GM19395 (cell line): ENCODE results near the gene GRB10.

Experiments used
- ATAC-seq: cut with Tn5 transposase; IDR thresholded peaks from one replicate; pipeline ENCODE4 v1.9.1; 2021; ENCODE audit warnings: mild to moderate bottlenecking, moderate library complexity; ENCODE audit not compliant: unreplicated experiment

Gene GRB10

GRCh38 chr7:50674896-50675835 lies 107.5 kb downstream of the GRB10 start:
- no peak for ATAC-seq

DNA sequence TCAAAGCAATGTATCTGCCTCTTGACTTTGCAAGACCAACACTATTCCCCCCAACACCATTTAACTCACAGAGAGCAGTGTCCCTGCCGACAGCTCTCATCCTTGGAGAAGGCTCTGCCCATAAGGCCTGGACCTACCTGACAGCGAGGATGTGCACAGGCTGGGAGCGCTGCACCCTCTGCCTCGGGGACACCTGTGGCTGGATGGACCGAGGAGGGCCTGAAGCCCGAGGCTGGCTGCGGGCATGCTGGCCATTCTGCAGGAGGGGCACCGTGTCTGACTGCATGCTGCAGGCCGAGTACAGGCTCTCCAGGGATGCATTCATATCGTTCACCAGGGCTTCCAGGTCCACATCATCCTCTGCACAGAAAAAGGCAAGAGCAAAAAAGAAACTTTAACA lies 108.4 kb downstream of the GRB10 start:
- no peak for ATAC-seq

DNA sequence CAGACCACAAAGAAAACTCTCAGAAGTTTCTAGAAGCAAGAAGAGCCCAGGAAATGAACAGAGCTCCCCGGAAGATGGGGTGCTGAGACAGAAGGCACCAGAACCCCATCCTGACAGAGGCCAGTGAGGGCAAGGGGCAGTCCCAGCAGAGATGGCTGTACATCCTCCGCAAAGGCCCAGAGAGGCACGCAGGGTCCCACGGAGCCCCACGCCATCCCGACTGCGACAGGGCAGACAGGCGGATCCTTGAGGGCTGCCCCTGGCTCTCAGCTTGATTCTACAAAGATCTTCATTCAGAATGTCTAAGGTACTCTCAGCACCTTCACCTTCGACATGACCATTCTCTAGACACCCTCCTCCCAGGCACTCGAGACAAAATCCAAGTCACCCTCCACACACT lies 109.6 kb downstream of the GRB10 start:
- ATAC-seq: no peak

DNA sequence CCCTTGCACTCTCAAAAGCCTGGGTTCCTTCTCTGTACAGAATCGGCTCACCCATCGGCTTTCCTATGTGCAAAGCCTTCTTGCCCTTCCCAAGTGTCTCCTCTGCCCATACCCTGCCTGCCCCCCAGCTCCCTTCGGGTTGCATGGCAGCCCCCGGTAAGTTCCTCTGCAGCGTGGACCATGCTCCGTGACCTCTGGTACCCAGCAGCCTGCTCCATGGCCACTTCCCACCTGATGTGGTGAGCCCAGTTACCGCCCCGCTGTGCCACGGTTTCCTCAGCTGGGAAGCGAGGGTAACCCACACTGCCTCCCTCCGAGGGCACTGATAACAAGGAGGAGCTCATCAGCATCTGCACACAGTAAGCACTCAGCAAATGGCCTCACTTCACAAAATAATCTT lies 110.7 kb downstream of the GRB10 start:
- ATAC-seq: no peak

DNA sequence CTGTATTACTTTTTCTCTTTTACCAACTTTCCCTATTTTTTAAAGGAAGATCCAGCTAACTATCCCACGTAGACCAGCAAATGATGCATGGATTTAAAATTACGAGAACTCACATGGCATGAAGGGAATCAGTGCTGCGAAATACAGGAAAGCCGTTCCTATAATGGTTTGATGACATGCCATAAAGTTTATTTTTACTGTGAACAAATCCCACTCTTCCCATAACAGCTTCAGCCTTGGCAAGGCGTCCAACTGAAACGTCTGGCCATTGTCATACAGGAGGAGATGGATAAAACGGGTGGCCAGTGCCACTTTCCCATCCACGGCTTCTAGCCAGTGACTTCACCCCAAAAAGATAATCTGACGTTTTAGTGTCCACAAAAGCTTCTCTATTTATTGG lies 111.3 kb downstream of the GRB10 start:
- no peak for ATAC-seq

DNA sequence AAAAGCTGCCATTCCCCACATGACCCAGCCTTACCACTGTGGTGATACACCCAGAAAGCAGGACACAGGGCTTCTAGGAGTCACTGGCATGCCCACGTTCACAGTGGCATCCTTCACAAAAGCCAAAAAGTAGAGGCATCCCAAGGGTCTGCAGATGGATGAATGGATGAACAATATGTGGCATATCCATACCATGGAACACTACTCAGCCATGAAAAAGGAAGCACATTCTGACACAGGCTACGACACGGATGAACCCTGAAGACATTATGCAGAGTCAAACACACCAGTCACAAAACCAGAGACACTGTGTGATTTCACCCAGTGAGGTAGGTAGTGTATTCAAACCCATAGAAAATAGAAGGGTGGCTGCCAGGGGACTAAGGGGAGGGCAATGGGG lies 112.8 kb downstream of the GRB10 start:
- no peak for ATAC-seq

DNA sequence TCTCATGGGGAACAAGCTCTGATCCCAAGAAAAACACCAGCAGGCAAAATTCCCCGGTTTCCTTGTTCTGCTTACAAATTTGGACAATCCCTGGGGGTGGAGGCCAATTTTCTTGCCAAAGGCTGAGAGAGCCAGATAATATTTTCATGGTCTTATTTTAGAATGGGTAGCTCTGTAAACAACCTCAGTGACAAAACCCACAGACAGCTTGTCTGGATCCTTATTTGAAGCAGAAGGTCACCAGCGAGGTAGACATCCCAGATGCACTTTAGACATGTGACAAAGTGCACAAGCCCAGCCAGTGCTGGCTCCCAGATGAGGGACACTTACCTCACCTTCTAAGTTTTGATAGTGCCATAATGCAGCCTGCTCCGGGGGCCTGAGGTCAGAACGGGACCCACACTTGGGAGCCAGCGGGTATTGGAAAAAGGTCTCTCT lies 114.9 kb downstream of the GRB10 start:
- ATAC-seq: no peak

DNA sequence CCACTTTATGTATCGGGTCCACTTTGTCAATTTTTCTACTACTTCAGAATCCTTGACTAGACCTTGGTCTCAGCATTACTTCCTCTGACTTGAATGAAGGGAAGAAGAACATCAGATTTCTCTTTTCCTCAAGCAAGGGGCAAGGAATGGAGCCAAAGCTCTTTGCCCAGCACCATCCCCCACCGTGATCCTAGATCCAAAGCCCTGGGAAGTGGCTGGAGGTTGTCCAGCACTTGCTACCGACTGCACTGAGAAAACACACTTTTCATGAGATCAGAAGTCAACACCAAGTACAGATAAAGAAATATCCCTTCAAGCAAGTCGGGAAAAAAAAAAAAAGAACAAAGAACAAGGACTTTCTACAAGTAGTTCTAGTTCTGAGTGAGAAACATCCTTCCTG lies 115.4 kb downstream of the GRB10 start:
- ATAC-seq: no peak

DNA sequence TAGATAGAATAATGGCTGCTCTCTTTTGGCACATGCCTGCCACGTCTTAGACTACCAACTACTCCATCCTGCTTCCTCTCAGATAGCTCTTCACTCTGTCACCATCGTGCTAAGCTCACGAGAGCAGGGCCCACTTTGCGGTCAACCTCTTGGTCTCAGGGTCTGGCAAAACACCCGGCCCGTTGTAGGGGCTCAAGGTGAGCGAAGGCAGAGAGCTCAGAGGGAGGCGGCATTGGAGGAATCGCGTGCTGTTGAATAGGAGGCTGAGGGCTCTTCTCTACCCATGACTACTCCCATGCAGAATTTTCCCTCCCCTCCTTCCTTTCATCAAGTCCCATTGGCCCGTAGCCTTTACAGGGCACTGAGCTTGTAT lies 116.6 kb downstream of the GRB10 start:
- ATAC-seq: no peak

DNA sequence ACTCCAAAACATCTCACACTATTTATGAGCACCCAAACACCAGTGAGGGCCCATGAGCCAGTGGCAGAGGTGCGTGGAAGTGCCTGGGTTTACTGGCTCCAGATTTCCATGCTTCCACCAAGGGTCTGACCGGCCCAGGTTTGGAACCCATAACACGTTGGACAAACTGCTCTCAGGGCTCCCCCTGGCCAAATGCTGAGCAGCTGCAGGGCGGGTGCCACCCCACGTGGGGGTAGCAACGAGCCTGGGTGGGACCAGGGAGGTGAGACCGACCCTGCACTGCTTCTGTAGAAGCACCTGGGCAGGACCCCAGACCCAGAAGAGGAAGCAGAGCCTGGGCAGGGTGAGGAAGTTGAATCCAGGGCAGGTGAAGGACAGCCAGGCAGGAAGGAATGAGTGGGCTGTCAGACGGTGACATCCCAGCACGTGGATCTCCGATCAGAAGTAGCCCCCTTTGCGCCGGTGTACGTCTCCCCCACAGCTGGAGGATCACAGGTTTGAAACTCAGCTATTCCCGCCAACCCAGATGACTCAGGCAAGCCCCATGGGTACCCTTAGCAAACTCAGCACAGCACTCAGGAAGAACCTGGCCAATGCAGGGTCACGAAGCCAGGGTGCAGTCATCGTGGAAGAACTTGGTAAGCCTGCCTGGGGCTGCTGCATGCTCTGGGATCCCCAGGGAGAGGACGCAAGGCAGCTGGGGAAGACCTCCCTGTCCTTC lies 117.1 kb downstream of the GRB10 start:
- ATAC-seq: no peak

DNA sequence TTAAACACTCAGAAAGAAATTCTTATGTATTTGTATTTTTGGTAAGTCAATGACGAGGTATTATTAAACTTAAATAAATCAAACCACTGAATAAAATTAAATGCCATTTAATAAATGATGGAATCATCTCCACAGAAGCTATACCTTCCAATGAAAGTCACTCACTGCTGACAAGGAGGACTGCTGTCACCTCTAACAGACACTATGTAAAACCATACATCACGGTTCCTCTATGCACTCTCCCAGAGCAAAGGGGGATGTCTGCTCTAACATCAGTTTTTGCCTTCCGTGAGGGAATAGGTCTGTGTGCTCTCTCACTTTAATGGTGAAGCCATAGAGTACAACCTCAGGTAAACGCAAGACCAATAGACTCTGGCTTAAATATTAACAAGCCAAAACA lies 117.8 kb downstream of the GRB10 start:
- peak; percentile 31 for ATAC-seq

DNA sequence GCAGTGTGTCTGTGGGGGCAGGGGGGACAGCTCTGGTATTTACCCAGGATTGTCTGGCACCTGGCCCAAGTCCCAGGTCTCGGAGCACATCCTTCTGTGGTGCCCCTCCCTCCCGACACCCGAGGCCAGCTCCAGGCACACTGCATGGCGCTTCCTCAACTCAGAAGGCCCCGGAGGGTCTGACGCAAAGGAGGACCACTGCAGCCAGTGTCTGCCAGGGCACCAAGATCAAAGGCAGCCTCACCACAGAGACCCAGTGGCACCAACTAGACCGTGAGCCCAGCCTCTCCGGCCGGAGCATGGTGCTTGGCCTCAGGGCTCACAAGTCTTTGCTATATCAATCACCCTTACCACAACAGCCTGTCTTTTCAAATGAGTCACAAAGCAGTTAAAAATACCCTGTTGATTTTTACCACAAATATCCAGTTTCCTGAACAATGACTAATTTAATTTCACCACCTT lies 118.2 kb downstream of the GRB10 start:
- ATAC-seq: peak; percentile 64

- no peak for ATAC-seq
These were observed 119.1 kb downstream of the GRB10 start for GRCh38 chr7:50663396-50664102.

DNA sequence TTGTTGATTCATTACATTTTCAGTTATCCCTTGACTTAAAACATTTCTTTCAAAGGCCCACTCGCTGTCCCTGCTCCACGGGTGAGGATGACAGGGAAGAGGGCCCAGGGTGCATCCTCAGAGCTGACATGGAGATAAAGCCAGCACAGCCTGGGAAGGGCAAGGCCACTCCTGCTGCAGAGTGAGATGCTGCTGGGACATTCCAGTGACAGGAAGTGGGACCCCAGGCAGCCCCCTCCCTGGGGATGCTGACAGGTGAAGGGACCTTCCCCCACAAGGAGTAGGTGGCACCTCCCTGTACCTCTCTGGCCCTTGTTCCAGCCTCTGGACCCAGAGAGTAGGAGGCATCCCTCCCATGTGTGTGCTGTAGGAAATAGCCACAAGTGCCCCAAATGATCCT lies 119.7 kb downstream of the GRB10 start:
- no peak for ATAC-seq

- ATAC-seq: peak; percentile 10
These were observed 120.5 kb downstream of the GRB10 start for GRCh38 chr7:50662041-50662694.

DNA sequence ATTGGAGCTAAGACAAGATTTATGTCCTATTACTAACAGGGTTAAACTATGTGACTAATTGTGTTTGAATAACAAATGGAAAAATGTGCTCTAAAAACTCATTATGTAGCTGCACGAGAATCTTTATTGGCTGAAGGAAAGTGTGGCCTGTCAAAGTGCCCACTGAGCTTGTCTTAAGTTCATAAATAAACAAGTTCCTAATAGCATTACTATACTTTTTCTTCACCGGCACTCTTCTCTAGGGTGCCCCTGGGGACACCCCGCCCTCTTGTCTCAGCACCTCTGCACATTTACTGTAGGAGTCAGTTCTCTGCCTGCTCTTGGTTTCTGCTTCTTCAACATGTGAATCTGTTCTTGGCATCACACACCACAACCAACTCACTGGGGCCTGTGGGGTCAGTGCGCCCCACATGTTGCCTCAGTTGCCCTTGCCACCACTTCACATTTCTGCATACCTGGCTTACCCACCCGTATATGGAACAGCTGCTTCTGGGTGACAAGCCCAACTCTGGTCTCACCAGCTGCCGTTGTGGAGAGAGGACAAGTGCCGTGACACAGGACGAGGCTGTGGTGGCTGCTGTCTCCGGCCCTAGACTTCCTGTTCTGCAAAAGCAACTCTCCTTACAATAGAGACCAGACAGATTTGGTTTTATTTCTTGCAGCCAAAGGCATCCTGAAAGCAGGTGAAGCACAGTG lies 121.2 kb downstream of the GRB10 start:
- ATAC-seq: peak; percentile 59

- no peak for ATAC-seq
These were observed 121.9 kb downstream of the GRB10 start for GRCh38 chr7:50660830-50661175.

- ATAC-seq: no peak
These were observed 122.5 kb downstream of the GRB10 start for GRCh38 chr7:50660040-50660829.

GRCh38 chr7:50659329-50659965 lies 123.2 kb downstream of the GRB10 start:
- no peak for ATAC-seq
